Natural killer cell treated with Interleukin-12 subunit alpha and Interleukin-12 subunit beta and Interleukin-15 and Interleukin-18, amount 100 ng/mL, for 72 hours (primary cell): ENCODE results near the gene BSX. TPM values are rescaled to one million over a fixed set of nuclear protein-coding genes. Genes with fewer than 3 reads are reported as not detected.

Source experiments
- ATAC-seq, 2 donors: fragments of 150-1000 bp; cut with Tn5 transposase in 1 of 2; sonication (Bioruptor Pico), chemical (Tn5 transposase) in 1 of 2; 2 replicates each; pipeline ENCODE4 v1.10.0; 2021
- DNase-seq: peaks from one replicate; pipeline ENCODE4 v3.0.0; 2022; ENCODE audit warnings: low spot score
- H3K27ac Mint-ChIP-seq, 2 donors: 1 replicate in 1 of 2; 2 replicates in 1 of 2; pipeline ENCODE4 v1.8.0; 2022; ENCODE audit warnings: mixed read lengths in 2 of 2, mild to moderate bottlenecking in 1 of 2, moderate library complexity in 1 of 2
- H3K27me3 Mint-ChIP-seq, 2 donors: 1 replicate in 1 of 2; 2 replicates in 1 of 2; pipeline ENCODE4 v1.8.0; 2022; ENCODE audit warnings: mixed read lengths in 2 of 2
- H3K36me3 Mint-ChIP-seq: one replicate; pipeline ENCODE4 v1.8.0; 2022; ENCODE audit warnings: mixed read lengths
- H3K4me1 Mint-ChIP-seq, 2 donors: 1 replicate in 1 of 2; 2 replicates in 1 of 2; pipeline ENCODE4 v1.8.0; 2022; ENCODE audit warnings: low read depth in 2 of 2, mixed read lengths in 2 of 2, mild to moderate bottlenecking in 1 of 2
- H3K4me3 Mint-ChIP-seq: one replicate; pipeline ENCODE4 v1.8.0; 2022; ENCODE audit warnings: mixed read lengths
- H3K9me3 Mint-ChIP-seq: 2 replicates; pipeline ENCODE4 v1.8.0; 2022; ENCODE audit warnings: mixed read lengths
- total RNA-seq, 2 donors: library from RNA; stranded (reverse); gene quantifications; one replicate each; pipeline ENCODE4 v1.2.3, GENCODE V29; 2022

The BSX gene
- total RNA-seq, 2 donors from 2014 or later: not detected

DNA sequence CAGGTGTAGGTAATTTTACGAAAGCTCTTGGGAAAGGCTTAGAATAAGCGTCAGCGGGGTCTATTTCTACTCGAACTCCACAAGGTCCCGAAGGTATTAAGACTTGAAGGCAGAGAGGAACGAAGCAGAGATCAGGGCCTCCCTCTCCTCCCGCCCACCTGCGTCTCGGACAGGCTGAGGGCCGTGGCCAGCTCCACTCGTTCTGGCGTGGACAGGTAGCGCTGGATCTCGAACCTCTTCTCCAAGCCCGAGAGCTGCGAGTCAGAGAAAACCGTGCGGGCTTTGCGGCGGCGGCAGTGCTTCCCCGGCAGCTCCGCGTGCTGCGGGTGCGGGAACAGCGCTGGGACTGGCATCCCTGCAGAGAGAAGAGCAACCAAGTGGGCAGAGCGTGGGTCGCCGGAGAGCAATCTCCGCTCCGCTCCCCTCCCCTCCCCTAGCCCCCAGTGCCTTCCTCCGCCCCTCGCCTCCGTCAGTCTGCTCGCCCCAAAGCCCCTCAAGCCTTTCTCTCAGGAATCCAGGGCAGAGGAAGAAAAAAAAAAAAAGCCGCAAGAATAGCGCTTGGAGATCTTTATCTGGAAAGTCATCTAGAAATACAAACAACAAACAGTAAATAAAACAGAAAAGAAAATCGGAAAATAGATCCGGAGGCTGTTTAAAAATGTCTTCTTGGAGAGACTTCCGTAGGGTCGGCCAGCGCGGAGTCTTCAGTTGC, 2.4 kb downstream of the BSX start:
- H3K9me3 Mint-ChIP-seq: no peaks in the 10 kb centered on the region
- peaks cover 69 to 82% of the 10 kb centered on the region in 2 donors for H3K27me3 Mint-ChIP-seq
- no peak for ATAC-seq
- no peak for DNase-seq
- peaks cover 18% of the 10 kb centered on the region for H3K36me3 Mint-ChIP-seq
- no peak overlapping the region for H3K27ac Mint-ChIP-seq
- peaks cover 19 to 23% of the 10 kb centered on the region in 2 donors for H3K4me1 Mint-ChIP-seq
- H3K4me3 Mint-ChIP-seq: no peak overlapping the region

DNA sequence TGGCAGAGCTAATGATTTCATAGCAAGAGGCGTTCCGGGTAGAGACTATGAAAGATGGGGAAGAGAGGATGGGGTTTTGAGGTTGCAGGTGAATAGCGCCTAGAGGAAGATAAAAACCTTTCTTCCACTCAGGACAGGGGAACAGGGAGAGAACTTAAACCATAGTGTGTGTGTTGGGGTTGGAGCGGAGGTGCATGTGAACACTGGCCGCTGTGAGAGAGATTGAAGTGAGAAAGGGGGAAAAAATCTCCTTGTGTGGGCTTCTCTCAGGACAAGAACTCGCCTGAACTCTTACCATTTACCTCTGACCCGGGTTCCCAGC, 3.4 kb downstream of the BSX start:
- H3K4me1 Mint-ChIP-seq: peaks cover 14 to 19% of the 10 kb centered on the region in 2 donors
- no peak overlapping the region for H3K4me3 Mint-ChIP-seq
- ATAC-seq (no peak), DNase-seq (no peak)
- H3K27ac Mint-ChIP-seq: no peak overlapping the region
- peaks cover 74 to 88% of the 10 kb centered on the region in 2 donors for H3K27me3 Mint-ChIP-seq
- no peaks in the 10 kb centered on the region for H3K9me3 Mint-ChIP-seq
- peaks cover 18% of the 10 kb centered on the region for H3K36me3 Mint-ChIP-seq

DNA sequence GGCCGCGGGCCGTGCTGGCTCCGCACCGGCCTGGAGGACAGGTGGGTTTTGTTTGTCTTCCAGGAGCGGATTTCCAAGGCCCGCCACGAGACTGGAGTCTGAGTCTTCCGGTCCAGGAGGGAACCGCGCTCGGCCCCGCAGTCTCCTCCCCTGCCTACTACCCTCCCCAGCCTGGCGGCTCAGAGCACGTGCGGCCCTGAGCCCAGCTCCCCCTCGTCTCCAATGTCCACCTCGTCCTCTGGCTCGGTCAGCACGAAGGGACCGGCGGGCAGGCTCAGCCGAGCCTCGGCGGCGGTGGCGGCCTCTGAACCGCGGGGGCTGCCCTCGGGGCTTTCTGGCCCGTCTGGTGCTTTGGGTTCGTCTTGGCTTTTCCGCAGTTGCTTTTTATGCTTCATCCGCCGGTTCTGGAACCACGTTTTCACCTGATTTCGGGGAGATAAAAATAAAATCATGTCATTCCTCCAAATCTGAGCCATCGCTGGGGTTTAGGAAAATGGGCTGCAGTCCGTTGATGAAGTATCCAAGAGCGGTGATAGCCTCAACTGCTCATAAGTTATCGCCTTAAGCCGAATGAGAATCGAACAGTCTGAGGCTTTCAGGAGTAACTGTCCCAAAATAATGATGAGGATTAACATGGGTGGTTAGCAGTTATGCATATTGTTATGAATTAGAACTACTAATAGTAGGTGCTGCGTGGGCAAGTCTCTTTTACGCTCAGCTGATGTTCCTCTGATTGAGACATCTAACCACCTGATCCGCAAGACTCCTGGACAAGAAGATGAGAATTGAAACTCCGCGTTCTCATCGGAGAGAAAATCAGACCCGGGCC, 4.0 kb downstream of the BSX start:
- Mint-ChIP-seq H3K4me1 (peaks cover 13 to 14% of the 10 kb centered on the region in 2 donors), H3K9me3 (no peaks in the 10 kb centered on the region), H3K4me3 (no peak overlapping the region), H3K27me3 (peaks cover 72 to 88% of the 10 kb centered on the region in 2 donors), H3K36me3 (peaks cover 13% of the 10 kb centered on the region), H3K27ac (no peak overlapping the region)
- ATAC-seq (no peak), DNase-seq (no peak)

DNA sequence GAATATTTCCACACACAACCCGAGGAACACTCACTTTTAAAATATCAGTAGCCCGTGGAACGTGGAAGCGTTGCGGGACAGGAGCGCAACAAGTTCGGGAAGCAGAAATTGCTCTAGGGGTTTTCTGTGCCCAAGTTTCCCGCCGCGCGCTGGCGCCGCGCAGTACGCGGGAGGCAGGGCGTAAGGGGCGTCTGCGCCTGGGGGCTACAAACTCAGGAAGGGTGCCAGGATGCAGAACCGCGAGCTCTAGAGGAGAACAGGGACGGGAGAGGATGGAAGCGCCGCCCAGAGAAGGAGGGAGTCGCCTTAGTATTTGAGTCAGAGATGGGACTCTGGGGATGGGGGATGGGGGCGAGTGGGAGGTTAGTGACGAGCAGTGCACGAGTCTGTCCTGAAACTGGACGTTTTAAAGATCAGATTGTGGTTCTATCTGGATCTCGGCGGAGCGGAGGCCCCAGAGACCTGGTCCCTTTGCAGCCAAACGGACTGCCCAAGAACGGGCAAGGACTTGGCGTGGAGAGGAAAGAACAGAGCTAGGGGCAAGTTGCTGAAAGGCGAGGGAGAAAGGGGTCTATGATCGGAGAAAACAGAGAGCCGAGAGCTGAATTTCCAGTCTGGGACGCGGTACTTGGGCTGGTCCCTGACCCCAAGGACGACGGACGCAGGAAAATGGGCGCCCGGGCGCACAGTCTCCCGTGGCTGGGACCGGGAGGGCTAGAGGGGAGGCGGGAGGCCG, 4.7 kb downstream of the BSX start:
- Mint-ChIP-seq H3K9me3 (no peaks in the 10 kb centered on the region), H3K27me3 (peaks cover 64 to 85% of the 10 kb centered on the region in 2 donors), H3K36me3 (peaks cover 8% of the 10 kb centered on the region), H3K27ac (no peak overlapping the region), H3K4me1 (peaks cover 13 to 14% of the 10 kb centered on the region in 2 donors), H3K4me3 (no peak overlapping the region)
- ATAC-seq (no peak), DNase-seq (no peak)

DNA sequence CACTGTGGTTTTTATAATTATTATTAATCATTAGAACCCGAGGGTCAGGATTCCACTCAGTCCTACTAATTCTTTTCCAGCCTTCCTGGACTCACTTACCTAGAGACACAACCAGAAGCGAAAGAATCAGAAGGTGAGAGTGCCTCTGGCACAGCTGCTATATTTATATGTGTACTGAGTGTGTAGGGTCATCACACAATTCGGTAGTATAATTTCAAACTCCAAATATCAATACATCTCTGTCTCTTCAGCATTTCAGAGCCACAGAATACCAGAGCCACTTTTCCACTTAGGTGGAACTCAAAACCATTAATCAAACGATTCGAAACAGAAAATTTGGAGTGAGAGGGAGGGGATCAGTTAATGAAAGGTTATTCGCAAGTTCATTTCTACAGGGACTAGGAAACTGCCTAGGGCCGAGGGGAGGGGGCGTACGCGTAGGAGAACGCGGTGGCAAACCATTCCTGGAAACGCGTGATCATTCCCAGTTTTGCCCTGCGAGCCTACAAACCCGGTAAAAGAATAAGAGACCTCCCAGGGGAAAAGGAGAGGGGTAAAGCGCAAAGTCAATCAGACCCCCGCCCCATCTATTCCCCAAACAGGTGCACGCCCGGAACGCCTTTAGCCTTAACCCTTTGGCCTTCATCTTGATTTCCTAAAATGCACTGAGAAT, 5.4 kb downstream of the BSX start:
- H3K27me3 Mint-ChIP-seq: peaks cover 59 to 81% of the 10 kb centered on the region in 2 donors

DNA sequence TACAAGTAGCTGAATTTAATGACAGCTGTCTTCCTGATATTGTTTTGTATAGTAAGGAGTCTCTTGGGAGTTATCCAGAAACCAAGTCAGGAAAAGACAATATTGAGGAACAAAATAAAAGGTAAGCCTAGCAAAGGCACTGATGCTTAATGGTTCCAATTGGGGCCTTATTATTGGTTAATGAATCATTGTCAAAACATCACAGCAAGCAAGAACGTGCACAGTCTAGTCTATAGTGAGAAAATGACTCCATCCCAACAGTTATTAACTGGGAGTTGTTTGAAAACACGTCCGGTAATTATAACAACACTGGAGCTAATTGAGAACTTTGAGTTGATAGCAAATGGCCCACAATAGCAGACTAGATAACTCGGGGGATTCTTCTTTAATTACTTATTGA, 17.7 kb downstream of the BSX start:
- H3K27ac Mint-ChIP-seq: no peak overlapping the region
- DNase-seq: no peak
- no peak for ATAC-seq
- H3K4me3 Mint-ChIP-seq: no peak overlapping the region
- H3K9me3 Mint-ChIP-seq: no peaks in the 10 kb centered on the region
- H3K4me1 Mint-ChIP-seq: no peaks in the 10 kb centered on the region
- H3K27me3 Mint-ChIP-seq: peaks cover 30 to 41% of the 10 kb centered on the region in 2 donors
- H3K36me3 Mint-ChIP-seq: peaks cover 4% of the 10 kb centered on the region

More for the DNA sequence above, 5.4 kb downstream of the BSX start:
- peaks cover 11 to 13% of the 10 kb centered on the region in 2 donors for H3K4me1 Mint-ChIP-seq
- DNase-seq (no peak), ATAC-seq (no peak)
- no peak overlapping the region for H3K4me3 Mint-ChIP-seq
- H3K9me3 Mint-ChIP-seq: no peaks in the 10 kb centered on the region
- peaks cover 8% of the 10 kb centered on the region for H3K36me3 Mint-ChIP-seq
- no peak overlapping the region for H3K27ac Mint-ChIP-seq

DNA sequence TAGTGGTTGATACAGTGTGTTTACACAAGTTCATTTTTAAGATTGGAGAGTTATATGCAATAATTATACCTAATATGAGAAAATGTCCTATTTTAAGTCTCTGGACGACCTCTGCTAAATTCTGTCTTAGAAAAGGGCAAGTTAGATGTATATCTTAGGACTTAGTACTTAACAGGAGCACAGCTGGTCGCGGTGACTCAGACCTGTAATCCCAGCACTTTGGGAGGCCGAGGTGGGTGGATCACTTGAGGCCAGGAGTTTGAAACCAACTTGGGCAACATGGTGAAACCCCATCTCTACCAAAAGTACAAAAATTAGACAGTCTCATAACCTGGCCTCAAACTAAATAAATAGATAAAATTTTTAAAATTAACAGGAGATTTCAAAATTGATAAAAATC, 27.2 kb downstream of the BSX start:
- Mint-ChIP-seq H3K27ac (no peak overlapping the region), H3K4me1 (peaks cover 3 to 4% of the 10 kb centered on the region in 2 donors), H3K4me3 (no peak overlapping the region), H3K9me3 (no peaks in the 10 kb centered on the region), H3K27me3 (peaks cover 0 to 7% of the 10 kb centered on the region in 2 donors), H3K36me3 (no peaks in the 10 kb centered on the region)
- DNase-seq (no peak), ATAC-seq (no peak)

DNA sequence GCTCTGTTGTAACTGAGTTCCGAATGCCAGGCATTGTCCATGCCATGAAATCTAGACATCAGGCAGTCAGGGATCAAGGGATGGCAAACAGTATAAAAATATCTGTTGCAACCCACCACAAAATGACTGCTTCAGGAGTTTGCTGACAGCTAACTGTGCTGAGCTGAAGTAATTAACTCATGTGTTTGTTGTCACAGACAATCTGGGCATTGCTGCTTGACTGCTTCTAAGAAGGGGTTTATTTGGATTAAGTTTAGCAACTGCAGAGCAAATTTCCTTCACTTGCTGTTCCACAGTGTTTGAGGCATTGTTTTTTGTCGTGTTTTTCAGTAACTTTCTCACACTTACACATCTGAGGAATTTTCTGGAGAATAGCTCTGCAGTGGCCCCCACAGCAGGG, 30.4 kb downstream of the BSX start:
- no peak overlapping the region for H3K27ac Mint-ChIP-seq
- peaks cover 3 to 8% of the 10 kb centered on the region in 2 donors for H3K4me1 Mint-ChIP-seq
- no peaks in the 10 kb centered on the region for H3K36me3 Mint-ChIP-seq
- no peaks in the 10 kb centered on the region for H3K9me3 Mint-ChIP-seq
- H3K27me3 Mint-ChIP-seq: peaks cover 0 to 7% of the 10 kb centered on the region in 2 donors
- no peak for ATAC-seq
- no peak for DNase-seq
- H3K4me3 Mint-ChIP-seq: no peak overlapping the region

DNA sequence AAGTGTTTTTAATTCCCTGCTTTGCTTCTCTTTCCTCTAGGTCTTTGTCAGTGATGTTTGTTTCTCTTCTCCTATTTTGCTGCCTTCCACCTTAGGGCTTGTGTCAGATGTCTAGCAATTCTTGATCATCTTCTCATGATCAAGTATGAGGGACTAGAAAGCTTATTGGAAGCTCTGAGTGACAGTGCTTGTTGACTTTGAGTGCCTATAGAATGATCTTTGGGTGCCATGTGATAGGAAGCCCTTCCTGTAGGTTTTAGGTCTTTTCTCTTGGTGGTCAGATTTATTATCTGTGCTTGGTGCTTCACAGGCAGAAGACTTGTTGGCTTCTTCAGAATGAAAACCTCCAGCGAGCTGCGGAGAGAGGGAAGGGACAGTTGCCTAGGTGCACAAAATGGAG, 43.1 kb downstream of the BSX start:
- no peak overlapping the region for H3K4me3 Mint-ChIP-seq
- ATAC-seq (no peak), DNase-seq (no peak)
- H3K4me1 Mint-ChIP-seq: no peaks in the 10 kb centered on the region
- H3K27ac Mint-ChIP-seq: no peak overlapping the region
- H3K27me3 Mint-ChIP-seq: peaks cover 9 to 17% of the 10 kb centered on the region in 2 donors
- no peaks in the 10 kb centered on the region for H3K9me3 Mint-ChIP-seq
- H3K36me3 Mint-ChIP-seq: no peaks in the 10 kb centered on the region

DNA sequence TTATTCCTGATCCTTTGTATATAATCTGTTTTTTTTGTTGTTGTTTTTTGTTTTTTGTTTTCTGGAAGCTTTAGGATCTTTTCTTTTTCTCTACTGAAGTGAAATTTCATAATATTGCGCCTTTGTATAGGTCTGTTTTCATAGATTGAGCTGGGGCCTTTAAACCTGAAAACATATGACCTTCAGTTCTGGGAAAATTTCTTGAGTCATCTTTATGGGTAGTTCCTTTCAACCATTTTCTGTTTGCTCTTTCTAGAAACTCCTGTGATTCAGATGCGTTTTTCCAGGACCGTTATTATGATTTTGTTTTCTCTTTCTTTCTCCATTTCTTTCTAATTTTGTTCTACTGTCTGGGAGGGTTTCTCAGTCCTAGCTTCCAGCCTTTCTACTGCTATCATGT, 43.7 kb downstream of the BSX start:
- Mint-ChIP-seq H3K4me3 (no peak overlapping the region), H3K36me3 (no peaks in the 10 kb centered on the region), H3K4me1 (no peaks in the 10 kb centered on the region), H3K9me3 (no peaks in the 10 kb centered on the region), H3K27ac (no peak overlapping the region), H3K27me3 (peaks cover 9 to 17% of the 10 kb centered on the region in 2 donors)
- no peak for ATAC-seq
- DNase-seq: no peak

DNA sequence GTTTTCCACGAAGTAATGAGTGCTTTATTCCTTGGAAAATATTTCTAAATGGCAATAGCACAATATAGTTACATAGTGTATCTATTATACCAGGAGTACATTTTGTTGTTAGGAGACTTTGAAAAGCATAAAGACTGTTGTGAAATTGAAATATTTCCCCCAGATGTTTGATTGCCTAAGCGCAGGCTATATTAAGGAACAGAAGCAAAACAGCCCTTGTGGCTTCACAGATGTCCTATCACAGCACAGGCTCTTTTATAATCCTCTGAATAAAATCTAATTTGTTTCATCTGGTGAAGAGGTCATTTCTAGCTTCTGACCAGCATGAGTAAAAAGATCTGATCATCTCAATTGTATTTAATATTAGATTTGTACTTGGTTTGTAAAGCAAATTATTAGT, 48.2 kb downstream of the BSX start:
- Mint-ChIP-seq H3K27ac (no peak overlapping the region), H3K9me3 (no peaks in the 10 kb centered on the region), H3K27me3 (peaks cover 6% of the 10 kb centered on the region in 2 donors), H3K4me3 (no peak overlapping the region), H3K4me1 (no peaks in the 10 kb centered on the region), H3K36me3 (no peaks in the 10 kb centered on the region)
- no peak for ATAC-seq
- DNase-seq: no peak

DNA sequence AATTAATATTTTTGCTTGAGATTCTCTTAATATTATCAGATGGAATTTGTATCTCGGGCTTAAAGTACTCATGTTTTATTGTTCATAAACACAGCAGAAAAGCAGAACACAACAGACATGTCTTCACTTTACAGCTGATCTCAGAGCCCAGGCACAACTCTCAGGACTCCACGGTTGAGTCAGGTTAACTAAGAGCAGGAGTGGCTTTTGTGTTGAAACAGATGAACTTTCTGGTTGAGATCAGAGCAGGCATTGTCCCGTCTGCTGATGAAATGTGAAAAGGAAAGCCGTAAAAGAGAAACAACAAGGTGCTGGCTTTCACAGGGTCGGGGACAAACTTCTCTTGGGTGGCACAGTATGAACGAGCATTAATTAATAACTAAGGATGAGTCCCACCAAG, 50.1 kb downstream of the BSX start:
- no peak overlapping the region for H3K4me3 Mint-ChIP-seq
- DNase-seq (no peak), ATAC-seq (no peak)
- no peaks in the 10 kb centered on the region for H3K4me1 Mint-ChIP-seq
- H3K27ac Mint-ChIP-seq: no peak overlapping the region
- no peaks in the 10 kb centered on the region for H3K9me3 Mint-ChIP-seq
- peaks cover 6% of the 10 kb centered on the region in 2 donors for H3K27me3 Mint-ChIP-seq
- no peaks in the 10 kb centered on the region for H3K36me3 Mint-ChIP-seq
